PC-9 (cell line): ENCODE measurements around the gene PCGF1. TPM values are rescaled to one million over a fixed set of nuclear protein-coding genes. Genes with fewer than 3 reads are reported as not detected.

Source experiments
- BruUV-seq: library from RNA; stranded (reverse); fragments of 400-500 nt; replicated peaks from 2 replicates; lab custom pipeline; 2021; lab: Mats Ljungman, UMichigan
- CTCF ChIA-PET: fragments of 300-600 bp; sonication (Branson Sonifier 250); formaldehyde crosslinking; loops from one replicate; lab custom pipeline; 2022; ENCODE audit warnings: antibody characterized with exemption; lab: Charles Lee
- POLR2A ChIA-PET: fragments of 300-600 bp; sonication (Branson Sonifier 250); formaldehyde crosslinking; loops from one replicate; lab custom pipeline; 2022; ENCODE audit warnings: antibody characterized with exemption; ENCODE audit not compliant: unreplicated experiment; lab: Charles Lee
- DNase-seq, 2 experiments: peaks; one replicate each; pipeline versions ENCODE4 v3.0.0 to v3.0.0-alpha.2; 2015 to 2022; ENCODE audit warnings: mixed read lengths in 1 of 2
- H2AFZ ChIP-seq: fragments of 200-600 bp; sonication (generic); 2 replicates; pipeline ENCODE4 v1.8.1; 2017; ENCODE audit warnings: antibody characterized with exemption
- H3F3A ChIP-seq: fragments of 200-600 bp; sonication (generic); 2 replicates; pipeline ENCODE4 v1.8.1; 2017; ENCODE audit warnings: antibody characterized with exemption, mild to moderate bottlenecking, low read depth; ENCODE audit not compliant: insufficient read depth
- H3K27ac ChIP-seq: fragments of 200-600 bp; sonication (generic); 2 replicates; pipeline ENCODE4 v1.6.1; 2016; ENCODE audit warnings: mixed run types
- H3K27me3 ChIP-seq: fragments of 200-600 bp; sonication (generic); 2 replicates; pipeline ENCODE4 v1.6.1; 2016; ENCODE audit warnings: low read depth, mixed run types; ENCODE audit not compliant: insufficient read depth
- H3K36me3 ChIP-seq: fragments of 200-600 bp; sonication (generic); 2 replicates; pipeline ENCODE4 v1.6.1; 2016; ENCODE audit warnings: low read depth, mixed run types
- H3K4me1 ChIP-seq: fragments of 200-600 bp; sonication (generic); replicated peaks from 2 replicates; pipeline ENCODE4 v1.6.1; 2016; ENCODE audit warnings: mixed run types; ENCODE audit not compliant: insufficient read depth
- H3K4me2 ChIP-seq: fragments of 200-600 bp; sonication (generic); 2 replicates; pipeline ENCODE4 v1.6.1; 2017; ENCODE audit warnings: mixed run types
- H3K4me3 ChIP-seq: fragments of 200-600 bp; sonication (generic); 2 replicates; pipeline ENCODE4 v1.6.1; 2016; ENCODE audit warnings: mixed run types
- H3K79me2 ChIP-seq: fragments of 200-600 bp; sonication (generic); 2 replicates; pipeline ENCODE4 v1.6.1; 2017; ENCODE audit warnings: low read depth, mixed run types
- H3K9me2 ChIP-seq: fragments of 200-600 bp; sonication (generic); 2 replicates; pipeline ENCODE4 v1.8.1; 2017; ENCODE audit warnings: mild to moderate bottlenecking; ENCODE audit not compliant: insufficient read depth
- H3K9me3 ChIP-seq: fragments of 200-600 bp; sonication (generic); 2 replicates; pipeline ENCODE4 v1.8.1; 2016; ENCODE audit warnings: low read depth; ENCODE audit not compliant: insufficient read depth
- H4K20me1 ChIP-seq: fragments of 200-600 bp; sonication (generic); 2 replicates; pipeline ENCODE4 v1.8.1; 2017; ENCODE audit not compliant: insufficient read depth
- EZH2 ChIP-seq: fragments of 200-600 bp; sonication (generic); IDR thresholded peaks from 2 replicates; pipeline ENCODE4 v1.8.0; 2017; ENCODE audit warnings: antibody characterized with exemption, low read depth
- intact Hi-C: fragments of 100-400 bp; cut with micrococcal nuclease; formaldehyde crosslinking; loops from one replicate; pipeline ENCODE4 v1.10.0; 2022; ENCODE audit not compliant: unreplicated experiment
- total RNA-seq: library from RNA; stranded (reverse); gene quantifications from 2 replicates; pipeline ENCODE4 v1.2.3, GENCODE V29; 2021
- TF ChIP-seq, protein P1 (sequence below): fragments of 200-600 bp; sonication (generic); conservative IDR thresholded peaks from 2 replicates; pipeline ENCODE4 v1.6.1; 2017; ENCODE audit warnings: mixed run types, antibody characterized with exemption, mild to moderate bottlenecking, moderate library complexity

PCGF1 gene
- total RNA-seq, 1 experiment from 2014 or later: 31.3 TPM

DNA sequence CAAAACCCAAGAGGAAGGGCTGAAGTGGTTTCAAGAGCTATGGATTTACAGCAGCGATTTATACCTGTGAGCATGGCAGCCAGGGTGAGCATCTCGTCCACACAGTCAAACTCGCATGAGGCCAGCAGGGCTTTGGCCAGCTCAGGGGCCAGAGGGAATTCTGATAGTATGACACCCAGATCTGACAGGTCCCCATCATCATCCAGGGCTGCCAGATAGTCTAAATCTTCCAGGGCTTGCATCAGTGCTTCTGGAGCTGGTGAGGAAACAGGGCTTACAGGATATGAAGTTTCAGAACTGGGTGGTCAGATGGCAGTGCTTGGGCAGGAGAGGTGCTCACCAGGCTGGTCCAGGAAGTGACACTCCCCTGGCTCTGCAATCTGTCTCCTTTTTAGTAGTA, 15.0 kb upstream of the PCGF1 start:
- intact Hi-C loops: no loop called here
- no TSS peak for BruUV-seq
- no peak overlapping the region for H2AFZ ChIP-seq
- H3K4me3 ChIP-seq: no peak overlapping the region
- POLR2A ChIA-PET: interaction anchor here (0.6 kb wide), 1 partner anchor 843 kb away, joined by 7 read pairs; no protein-coding TSS in a partner anchor
- no peaks in the 10 kb centered on the region; the same call in 1 of the 2 replicates for H3K4me1 ChIP-seq
- TF ChIP-seq EZH2: no peak
- TF ChIP-seq, protein P1, sequence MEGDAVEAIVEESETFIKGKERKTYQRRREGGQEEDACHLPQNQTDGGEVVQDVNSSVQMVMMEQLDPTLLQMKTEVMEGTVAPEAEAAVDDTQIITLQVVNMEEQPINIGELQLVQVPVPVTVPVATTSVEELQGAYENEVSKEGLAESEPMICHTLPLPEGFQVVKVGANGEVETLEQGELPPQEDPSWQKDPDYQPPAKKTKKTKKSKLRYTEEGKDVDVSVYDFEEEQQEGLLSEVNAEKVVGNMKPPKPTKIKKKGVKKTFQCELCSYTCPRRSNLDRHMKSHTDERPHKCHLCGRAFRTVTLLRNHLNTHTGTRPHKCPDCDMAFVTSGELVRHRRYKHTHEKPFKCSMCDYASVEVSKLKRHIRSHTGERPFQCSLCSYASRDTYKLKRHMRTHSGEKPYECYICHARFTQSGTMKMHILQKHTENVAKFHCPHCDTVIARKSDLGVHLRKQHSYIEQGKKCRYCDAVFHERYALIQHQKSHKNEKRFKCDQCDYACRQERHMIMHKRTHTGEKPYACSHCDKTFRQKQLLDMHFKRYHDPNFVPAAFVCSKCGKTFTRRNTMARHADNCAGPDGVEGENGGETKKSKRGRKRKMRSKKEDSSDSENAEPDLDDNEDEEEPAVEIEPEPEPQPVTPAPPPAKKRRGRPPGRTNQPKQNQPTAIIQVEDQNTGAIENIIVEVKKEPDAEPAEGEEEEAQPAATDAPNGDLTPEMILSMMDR: no peak
- no peaks in the 10 kb centered on the region for H4K20me1 ChIP-seq
- DNase-seq: no peak
- no peaks in the 10 kb centered on the region; the same call in 1 of the 2 replicates for H3F3A ChIP-seq
- no peaks in the 10 kb centered on the region for H3K9me3 ChIP-seq
- peaks cover 14% of the 10 kb centered on the region for H3K36me3 ChIP-seq
- no peaks in the 10 kb centered on the region for H3K27me3 ChIP-seq
- CTCF ChIA-PET: no interaction called here
- peaks cover 8% of the 10 kb centered on the region for H3K79me2 ChIP-seq
- no peaks in the 10 kb centered on the region for H3K9me2 ChIP-seq
- H3K4me2 ChIP-seq: no peak overlapping the region
- H3K27ac ChIP-seq: no peak overlapping the region

- ChIA-PET POLR2A (no interaction called here), CTCF (no interaction called here)
- Histone ChIP-seq H3K27me3 (no peaks in the 10 kb centered on the region), H2AFZ (no peak overlapping the region), H3K79me2 (no peaks in the 10 kb centered on the region), H3K4me1 (no peaks in the 10 kb centered on the region), H4K20me1 (no peaks in the 10 kb centered on the region), H3K27ac (no peak overlapping the region), H3F3A (no peaks in the 10 kb centered on the region), H3K4me2 (no peak overlapping the region), H3K9me2 (no peaks in the 10 kb centered on the region), H3K9me3 (no peaks in the 10 kb centered on the region), H3K4me3 (no peak overlapping the region), H3K36me3 (no peaks in the 10 kb centered on the region)
- intact Hi-C loops: no loop called here
- DNase-seq: no peak
- TF ChIP-seq, protein P1: no peak
- no peak for TF ChIP-seq EZH2
- no TSS peak for BruUV-seq
Measured at GRCh38 chr2:74516650-74517049, 9.2 kb upstream of the PCGF1 start.

DNA sequence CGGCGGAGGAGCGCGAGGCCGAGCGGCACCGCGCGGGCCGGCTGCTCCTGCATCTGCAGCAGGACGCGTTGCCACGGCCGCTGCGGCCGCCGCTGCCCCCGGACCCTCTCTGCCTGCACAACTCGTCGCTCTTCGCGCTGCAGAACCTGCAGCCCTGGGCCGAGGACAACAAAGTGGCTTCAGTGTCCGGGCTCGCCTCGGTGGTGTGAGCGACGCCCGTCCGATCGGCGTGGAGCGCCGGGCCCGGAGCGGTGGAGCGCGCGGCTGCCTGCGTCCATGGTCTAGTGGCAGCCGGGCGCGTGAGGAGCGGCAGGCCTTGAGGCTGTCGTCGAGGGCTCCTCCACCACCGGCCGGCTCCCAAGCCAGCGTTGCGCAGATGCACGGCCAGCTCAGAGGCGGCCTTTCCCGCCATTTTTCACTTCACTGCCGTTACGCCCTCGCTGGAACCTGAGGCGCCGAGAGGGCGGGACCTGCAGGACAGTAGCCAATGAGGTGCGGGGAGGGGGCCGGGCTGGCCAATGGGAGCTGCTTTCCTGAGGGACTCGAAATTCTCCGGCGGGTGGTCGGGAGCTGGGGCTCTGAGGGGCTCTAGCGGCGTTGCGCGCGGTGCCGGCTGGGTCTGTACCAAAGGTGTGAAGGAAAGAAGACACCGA, 8.6 kb upstream of the PCGF1 start:
- BruUV-seq: no TSS peak
- no peak overlapping the region for H3K27ac ChIP-seq
- intact Hi-C loops: no loop called here
- no peaks in the 10 kb centered on the region for H3K9me2 ChIP-seq
- CTCF ChIA-PET: no interaction called here
- no peaks in the 10 kb centered on the region for H4K20me1 ChIP-seq
- H3K9me3 ChIP-seq: no peaks in the 10 kb centered on the region
- no peaks in the 10 kb centered on the region for H3F3A ChIP-seq
- POLR2A ChIA-PET: no interaction called here
- no peaks in the 10 kb centered on the region for H3K79me2 ChIP-seq
- H3K4me3 ChIP-seq: no peak overlapping the region
- TF ChIP-seq EZH2: no peak
- TF ChIP-seq, protein P1: no peak
- DNase-seq: no peak
- no peak overlapping the region for H2AFZ ChIP-seq
- no peaks in the 10 kb centered on the region for H3K36me3 ChIP-seq
- H3K4me2 ChIP-seq: no peak overlapping the region
- H3K27me3 ChIP-seq: no peaks in the 10 kb centered on the region
- H3K4me1 ChIP-seq: no peaks in the 10 kb centered on the region
